ENCODE results near the gene FAM13A.
A peak's percentile ranks its signal among the peaks of the same experiment; 100 is the strongest.

The FAM13A gene

GRCh38 chr4:88807499-88807898 is 249.5 kb downstream of the FAM13A start:
- no peak for DNase-seq

GRCh38 chr4:88804234-88804633 is 252.8 kb downstream of the FAM13A start:
- peak in 1 of 5 experiments; percentile 16 for DNase-seq

DNA sequence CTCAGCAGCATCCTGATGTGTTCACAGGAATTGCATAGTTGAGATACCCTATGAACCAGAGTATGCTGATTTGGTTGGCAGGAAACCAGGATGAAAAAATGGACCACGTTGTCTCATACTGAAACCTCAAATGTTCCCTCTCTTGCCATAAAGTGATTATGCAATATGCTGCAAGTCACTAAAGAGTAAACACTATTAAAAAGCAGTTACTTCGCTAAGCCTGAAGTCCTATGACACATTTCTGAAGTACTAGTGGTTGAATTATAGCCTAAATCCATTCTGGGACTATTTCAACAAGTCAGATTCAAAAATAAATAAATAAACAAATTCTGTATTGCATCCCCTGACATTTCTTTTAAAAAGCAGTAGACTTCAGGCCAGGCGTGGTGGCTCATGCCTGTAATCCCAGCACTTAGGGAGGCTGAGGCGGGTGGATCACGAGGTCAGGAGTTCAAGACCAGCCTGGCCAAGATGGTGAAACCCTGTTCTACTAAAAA is 253.3 kb downstream of the FAM13A start:
- DNase-seq: peak in 1 of 5 experiments; percentile 75

DNA sequence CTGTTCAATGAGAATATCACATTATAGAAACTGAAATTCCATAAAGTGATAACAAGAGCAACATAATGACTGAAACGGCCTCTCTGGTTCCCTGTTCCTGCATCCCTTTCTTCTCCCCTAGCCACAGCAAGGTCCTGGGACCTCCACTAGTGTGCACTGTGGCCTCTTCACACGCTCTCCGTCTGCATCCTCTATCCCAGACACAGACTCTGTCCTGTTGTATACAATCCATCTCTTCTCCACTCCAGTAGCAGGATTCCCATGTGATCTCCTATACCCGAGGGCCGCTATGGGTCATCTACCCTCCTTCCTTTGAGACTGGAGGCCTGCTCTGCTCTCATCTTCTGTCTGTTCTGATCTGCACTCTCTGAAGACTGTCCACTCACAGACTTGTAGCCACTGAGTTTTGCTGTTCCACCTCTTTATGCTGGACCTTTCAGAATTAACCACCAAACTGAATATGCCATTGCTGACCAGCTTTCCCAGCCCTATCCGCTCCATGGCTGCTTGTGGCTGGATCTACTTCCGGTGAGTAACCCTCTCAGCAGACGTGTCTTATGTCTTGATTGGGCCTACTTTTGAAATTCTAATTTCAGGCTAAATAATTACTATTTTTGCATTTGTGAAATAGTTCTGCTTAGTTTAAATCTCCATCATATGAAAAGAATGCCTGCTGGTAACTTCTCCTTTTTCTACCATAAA is 254.2 kb downstream of the FAM13A start:
- no peak for DNase-seq

DNA sequence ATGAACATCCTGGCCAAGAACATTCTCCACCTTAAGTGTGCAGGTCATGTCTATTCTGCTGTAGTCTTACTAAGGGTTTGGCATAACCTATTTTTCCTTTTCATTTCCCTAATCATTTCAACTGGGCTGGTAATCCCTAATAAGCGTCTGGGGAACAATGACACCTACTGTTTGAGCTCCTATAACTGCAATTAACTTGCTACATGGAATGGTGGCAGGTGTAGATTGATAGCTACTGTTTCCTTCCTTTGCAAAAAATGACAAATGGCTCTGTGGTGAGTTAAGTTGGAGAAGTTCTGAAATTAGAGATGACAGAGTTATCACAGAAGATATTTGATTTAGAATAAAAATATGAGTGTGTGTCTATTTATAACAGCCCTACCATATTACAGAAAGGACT is 254.8 kb downstream of the FAM13A start:
- DNase-seq: no peak

DNA sequence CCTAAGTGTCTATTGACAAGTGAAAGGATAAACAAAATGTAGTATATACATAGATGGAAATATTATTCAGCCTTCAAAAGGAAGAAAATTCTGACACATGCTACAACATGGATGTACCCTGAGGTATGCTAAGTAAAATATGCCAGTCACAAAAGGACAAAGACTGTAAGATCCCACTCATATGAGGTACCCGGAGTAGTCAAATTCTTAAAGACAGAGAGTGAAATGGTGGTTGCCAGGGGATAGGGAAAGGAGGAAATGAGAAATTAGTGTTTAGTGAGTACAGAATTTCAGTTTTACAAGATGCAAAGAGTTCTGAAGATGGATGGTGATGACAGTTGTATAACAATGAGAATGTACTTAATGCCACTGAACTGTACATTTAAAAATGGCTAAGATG is 257.1 kb downstream of the FAM13A start:
- DNase-seq: no peak

DNA sequence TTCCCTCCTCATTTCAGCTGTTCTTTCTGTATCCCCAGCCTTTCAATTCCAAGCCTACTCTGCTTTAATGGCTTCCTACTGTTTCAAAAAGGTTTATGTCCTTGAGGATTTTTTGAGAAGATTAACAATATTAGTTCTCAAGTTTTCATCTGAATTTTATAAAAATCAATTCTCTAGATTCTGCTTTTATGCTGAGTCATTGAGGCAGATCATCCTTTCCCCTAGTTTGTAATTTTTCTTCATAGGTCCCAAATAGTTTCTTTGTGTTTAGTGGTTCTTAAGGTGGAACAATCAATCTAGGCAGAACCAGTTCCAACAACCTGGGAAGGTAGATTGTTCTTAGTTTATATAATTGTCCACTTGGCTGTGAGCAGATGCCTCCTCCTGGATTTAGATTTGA is 259.3 kb downstream of the FAM13A start:
- no peak for DNase-seq

- no peak for DNase-seq
These were observed 260.4 kb downstream of the FAM13A start for GRCh38 chr4:88796545-88796944.

GRCh38 chr4:88794952-88795351 is 262.0 kb downstream of the FAM13A start:
- DNase-seq: no peak

GRCh38 chr4:88794087-88794690 is 262.8 kb downstream of the FAM13A start:
- DNase-seq: no peak

DNA sequence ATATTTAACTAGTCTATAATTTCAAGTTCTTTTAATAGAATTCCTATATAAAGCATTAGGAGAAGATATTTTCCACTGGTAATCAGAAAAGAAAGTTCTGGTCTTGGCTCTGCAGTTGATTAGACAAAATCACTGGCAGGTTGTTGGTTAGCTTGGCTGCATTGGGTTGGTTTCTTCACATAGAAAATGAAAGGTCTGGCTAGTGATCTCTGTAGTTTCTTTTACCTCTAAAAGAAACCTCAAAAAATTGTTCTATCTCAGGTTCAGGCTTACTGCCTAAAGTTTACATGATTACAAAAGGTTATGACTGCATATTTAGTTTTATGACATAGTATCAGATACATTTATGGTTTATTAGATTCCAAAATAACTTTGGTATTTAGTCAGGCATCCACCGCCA is 263.5 kb downstream of the FAM13A start:
- DNase-seq: peak in 1 of 5 experiments; percentile 42

- DNase-seq: no peak
These were observed 264.2 kb downstream of the FAM13A start for GRCh38 chr4:88792821-88793220.

GRCh38 chr4:88792268-88792781 is 264.7 kb downstream of the FAM13A start:
- DNase-seq: peak in 1 of 5 experiments; percentile 38

GRCh38 chr4:88791274-88791673 is 265.7 kb downstream of the FAM13A start:
- DNase-seq: peak in 1 of 5 experiments; percentile 26

DNA sequence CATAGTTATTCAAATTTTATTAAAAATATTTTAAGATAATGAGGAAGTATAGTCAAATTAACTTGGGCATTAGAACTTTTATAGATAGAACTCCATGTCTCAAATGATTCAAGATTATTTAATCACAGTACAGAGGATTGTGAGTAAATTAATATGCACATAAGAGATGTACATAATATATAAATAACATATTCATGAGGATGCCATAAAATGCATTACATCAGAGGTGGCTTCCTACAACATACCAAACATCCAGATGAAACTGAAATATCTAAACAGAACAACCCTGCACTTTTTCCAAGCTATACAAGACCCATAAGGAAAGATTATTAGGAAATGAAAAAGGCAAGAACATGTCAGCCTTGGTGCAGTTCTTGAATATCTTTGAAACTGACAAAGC is 268.1 kb downstream of the FAM13A start:
- DNase-seq: no peak

DNA sequence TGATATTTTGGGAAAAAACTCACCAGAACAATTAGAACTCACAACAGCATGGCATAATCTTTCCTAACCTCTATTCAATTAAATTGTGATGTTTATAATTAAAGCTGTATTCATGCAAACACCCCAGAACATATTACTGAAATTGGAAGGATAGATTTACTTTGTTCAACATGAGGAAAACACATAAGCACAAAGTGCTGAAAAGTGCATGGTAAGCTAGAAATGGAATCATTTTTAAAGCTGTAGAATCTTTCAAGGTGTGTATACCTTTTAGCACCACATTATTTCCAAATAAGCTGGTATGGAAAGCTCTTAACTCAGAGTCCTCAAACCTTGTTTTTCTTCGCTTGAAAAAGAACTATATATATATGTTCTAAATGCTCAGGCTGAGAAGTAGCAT is 268.6 kb downstream of the FAM13A start:
- DNase-seq: no peak

- DNase-seq: no peak
These were observed 271.0 kb downstream of the FAM13A start for GRCh38 chr4:88786011-88786410.

- DNase-seq: no peak
These were observed 276.6 kb downstream of the FAM13A start for GRCh38 chr4:88780389-88780788.

DNA sequence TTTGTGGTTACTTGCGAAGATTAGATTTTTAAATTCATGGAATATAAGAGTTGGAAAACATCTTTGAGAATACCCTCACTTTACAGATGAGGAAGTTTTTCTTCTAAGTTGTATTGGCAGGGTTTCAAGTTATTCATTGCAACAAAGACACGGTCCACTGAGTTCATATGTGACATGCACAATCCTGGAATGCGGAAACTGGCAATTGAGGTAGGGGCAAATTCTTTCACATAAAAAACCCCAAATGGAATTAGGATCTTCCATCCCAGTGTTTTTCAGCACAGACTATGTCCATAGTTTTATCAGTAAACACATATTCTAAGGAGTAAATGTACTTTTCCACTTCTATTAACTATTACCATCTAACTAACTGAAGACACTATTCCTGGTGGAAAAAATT is 277.6 kb downstream of the FAM13A start:
- DNase-seq: no peak

DNA sequence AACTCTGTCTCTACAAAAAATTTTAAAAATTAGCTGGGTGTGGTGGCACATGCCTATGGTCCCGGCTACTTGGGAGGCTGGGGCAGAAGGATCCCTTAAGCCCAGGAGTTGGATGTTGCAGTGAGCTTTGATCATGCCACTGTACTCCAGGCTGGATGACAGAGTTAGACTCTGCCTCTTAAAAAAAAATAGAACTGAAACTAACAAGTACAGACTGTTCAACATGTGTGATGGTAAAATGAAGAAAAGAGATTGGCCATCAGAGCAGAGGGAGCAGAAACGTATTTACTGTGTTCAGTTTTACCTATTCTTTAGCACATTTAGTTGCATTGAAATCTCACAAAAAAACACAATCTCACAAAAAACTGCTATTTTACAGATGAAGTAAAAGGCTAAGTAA is 281.5 kb downstream of the FAM13A start:
- no peak for DNase-seq

GRCh38 chr4:88775026-88775425 is 282.0 kb downstream of the FAM13A start:
- no peak for DNase-seq

DNA sequence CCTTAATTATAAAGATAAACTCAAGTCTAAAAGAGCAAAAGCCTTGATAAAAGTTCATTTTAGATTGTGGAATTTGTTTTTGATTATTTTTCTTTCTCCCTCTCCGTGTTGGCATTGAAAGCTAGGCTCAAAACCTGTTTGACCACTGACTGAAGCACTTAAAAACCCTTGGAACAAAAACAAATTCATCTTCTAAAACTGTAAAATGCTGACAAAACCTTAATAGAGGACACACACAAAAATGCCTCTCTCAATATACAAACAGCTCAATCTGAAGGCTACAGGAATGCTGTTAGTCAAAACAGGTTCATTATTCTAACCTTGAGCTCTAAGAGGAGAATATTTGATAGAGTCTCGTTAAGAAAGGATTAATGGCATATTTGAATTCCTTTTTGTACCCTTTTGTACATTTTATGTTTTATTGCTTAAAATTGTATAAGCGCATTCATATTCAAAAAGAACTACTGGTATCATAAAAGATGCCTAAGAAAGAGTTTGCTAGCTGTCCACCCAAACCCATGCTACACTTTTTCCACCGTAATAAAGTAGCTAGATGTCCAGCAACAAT is 285.0 kb downstream of the FAM13A start:
- DNase-seq: no peak

DNA sequence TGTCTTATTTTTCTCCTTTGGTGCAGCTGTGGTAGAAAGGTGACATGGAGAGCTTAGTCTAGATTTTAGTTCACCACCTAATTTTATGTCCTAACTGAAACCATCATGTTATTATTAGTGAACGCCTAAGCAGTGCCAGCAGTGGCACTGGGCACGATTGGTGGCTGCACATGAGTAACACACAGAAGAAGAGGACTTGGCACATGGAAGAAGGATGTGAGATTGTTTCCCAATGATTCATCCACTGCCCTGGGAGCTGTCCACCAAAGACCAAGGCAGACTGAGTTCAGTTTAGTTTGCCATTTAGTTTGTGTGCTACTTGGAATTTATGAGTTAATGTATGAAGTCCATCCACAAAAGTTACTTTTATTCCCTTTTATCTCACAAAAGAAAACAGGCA is 291.3 kb downstream of the FAM13A start:
- DNase-seq: no peak

DNA sequence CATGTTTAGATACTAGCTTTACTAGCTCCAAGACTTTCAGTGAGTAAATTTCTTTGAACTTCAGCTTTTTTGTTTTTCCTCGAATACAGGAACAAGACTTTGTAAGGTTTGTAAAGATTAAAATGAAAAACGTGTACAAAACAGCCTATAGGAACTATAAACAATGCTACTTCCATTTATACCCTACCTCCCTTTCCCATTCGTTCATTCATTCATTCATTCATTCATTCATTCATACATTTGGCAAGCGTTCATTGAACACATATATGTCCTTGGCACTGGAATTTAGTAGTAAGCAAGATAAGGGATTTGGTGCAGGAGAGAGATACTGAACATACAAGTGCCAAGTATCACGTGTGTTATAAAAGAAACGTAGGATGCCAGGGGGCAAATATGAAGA is 293.9 kb downstream of the FAM13A start:
- DNase-seq: no peak

Data from T-helper 2 cell (primary cell).